ENCODE results near the gene MORC2.

DNA sequence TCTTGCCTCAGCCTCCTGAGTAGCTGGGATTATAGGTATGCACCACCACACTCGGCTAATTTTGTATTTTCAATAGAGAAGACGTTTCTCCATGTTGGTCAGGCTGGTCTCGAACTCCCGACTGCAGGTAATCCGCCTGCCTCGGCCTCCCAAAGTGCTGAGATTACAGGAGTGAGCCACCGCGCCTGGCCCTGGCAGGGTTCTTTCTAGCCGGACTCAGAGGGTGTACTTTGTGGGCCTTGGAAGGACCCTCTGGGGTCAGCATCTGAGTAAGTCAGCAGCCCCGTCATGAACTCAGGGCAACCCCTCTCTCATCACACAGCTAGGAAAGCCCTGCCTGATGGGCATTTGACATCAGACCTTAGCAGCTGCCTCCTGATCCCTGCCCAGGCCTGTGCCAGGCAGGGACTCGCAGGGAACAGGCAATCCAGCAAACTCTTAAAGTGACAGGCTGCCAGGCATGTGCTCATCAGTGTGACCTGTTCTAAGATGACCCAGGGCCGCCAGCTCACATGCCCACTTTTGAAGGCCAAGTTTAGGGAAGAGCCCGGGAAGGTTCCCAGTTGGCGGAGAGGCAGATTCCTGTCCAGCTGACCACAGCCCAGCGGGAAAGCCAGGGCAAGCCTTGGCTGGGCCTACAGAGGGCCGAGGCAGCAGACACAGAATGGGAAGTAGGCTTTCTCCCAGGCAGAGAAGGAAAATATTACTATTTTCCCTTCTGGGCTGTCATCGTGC is 92.9 kb downstream of the MORC2 start:
- TF ChIP-seq POLR2A (IDR thresholded peaks at IDR 0.05) (no peak), CTCF (IDR thresholded peaks at IDR 0.05) (no peak)

Data from uterus (tissue), 2 donors.